GM19193 (cell line): ENCODE results near the gene VIPR1.

Experiments used
- POLR2A ChIP-seq: IDR thresholded peaks from 4 replicates; pipeline ENCODE4 v1.6.1; 2011; ENCODE audit not compliant: insufficient read depth, insufficient read length; ENCODE audit errors: extremely low read depth

VIPR1 gene

GRCh38 chr3:42515391-42515916, 13.0 kb downstream of the VIPR1 start:
- no peak for TF ChIP-seq POLR2A

- no peak for TF ChIP-seq POLR2A
These were observed 13.5 kb downstream of the VIPR1 start for GRCh38 chr3:42515976-42516375.

DNA sequence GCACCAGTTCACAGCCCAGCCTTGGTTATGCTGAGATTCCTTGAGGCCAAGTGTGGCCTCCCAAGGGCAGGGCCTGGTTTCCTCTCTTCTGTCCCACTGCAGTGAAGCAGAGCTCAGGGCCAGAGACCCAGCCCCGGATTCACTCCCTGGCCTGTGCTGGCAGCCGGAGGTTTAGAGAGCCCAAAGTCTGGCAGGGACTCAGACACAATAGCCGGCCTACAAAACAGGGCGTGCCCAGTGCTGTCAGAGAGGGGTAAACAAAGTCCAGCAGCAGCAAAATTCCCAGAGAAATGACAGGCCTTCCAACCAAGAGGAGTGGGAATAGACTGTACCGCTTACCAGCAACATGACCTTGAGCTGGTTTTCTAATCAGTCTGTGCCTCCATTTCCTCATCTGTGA, 14.0 kb downstream of the VIPR1 start:
- TF ChIP-seq POLR2A: no peak

DNA sequence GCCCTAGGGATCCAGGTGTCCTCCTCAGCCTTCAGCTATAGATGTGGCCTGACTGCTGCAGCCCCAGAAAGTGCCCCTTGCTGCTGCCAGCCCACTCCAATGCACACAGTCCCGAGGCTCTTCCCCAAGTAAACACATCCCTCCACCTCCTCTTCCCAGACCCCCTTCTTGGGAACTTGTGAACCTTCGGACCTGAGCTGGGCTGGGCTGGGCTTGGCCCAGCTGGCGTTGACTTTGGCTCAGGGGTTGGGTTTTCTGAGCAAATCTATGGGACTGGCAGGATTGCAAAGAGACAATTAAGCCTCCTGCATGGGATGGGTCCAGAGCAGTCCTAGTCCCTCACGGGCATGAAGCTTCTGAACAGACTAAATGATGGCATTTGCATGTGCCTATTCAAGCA, 14.7 kb downstream of the VIPR1 start:
- no peak for TF ChIP-seq POLR2A

GRCh38 chr3:42518800-42519567, 16.5 kb downstream of the VIPR1 start:
- no peak for TF ChIP-seq POLR2A

- TF ChIP-seq POLR2A: no peak
These were observed 17.1 kb downstream of the VIPR1 start for GRCh38 chr3:42519568-42519962.

GRCh38 chr3:42520336-42520735, 17.9 kb downstream of the VIPR1 start:
- no peak for TF ChIP-seq POLR2A

DNA sequence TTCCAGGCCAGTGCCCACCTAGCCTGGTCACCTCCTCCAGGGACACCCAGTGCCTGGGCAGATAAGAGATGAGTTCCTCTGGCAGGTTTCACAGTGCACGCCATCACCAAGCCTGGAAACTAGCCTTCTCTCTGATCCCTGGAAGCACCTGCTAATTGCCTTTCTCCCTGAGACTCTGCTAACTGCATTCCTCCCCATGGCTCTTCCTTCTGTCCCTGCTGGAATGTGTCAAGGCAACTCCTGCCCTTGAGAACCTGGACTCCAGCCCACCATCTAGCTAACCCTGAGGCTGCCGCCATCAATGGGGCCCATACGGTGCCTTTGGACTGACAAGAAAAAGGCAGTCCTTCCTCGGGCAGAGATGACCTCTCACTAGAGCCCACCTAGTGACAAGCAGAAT, 18.5 kb downstream of the VIPR1 start:
- TF ChIP-seq POLR2A: no peak

GRCh38 chr3:42524751-42525150, 22.3 kb downstream of the VIPR1 start:
- TF ChIP-seq POLR2A: no peak

GRCh38 chr3:42525212-42525611, 22.8 kb downstream of the VIPR1 start:
- no peak for TF ChIP-seq POLR2A

- TF ChIP-seq POLR2A: no peak
These were observed 23.4 kb downstream of the VIPR1 start for GRCh38 chr3:42525736-42526345.

DNA sequence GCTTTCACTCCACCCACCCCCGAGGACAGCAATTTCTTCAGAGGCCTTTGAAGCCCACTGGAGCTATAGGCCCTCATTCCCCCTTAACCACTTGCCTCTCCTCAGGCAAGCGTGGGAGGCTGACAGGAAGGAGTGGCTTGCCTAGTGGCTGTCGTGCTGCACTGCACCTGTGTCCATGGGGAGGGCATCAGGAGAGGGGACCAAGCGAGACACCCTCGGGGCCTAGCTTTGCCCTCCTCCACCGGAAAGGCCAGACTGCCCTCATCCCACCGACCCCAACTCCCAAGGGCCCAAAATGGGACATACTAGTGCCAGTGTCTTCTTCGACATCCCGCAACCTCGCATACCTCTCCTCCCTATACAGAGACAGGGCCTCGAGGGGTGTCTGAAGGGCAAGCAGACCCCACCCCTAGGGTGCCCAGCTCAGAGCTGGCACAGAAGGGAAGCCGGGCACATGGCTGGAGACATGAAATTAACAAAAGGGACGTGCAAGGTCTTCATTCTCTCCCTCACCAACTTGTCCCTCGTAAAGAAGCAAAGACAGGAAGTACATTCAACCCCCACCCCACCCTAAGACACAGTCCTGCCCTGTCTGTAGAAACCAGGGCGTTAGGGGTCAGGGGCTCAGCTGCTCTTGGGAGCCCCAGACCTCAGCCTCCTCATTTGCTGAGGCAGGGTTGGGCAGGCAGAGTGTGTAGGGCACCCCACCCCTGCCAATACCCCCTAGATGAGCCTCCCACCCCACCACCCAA, 24.3 kb downstream of the VIPR1 start:
- no peak for TF ChIP-seq POLR2A

DNA sequence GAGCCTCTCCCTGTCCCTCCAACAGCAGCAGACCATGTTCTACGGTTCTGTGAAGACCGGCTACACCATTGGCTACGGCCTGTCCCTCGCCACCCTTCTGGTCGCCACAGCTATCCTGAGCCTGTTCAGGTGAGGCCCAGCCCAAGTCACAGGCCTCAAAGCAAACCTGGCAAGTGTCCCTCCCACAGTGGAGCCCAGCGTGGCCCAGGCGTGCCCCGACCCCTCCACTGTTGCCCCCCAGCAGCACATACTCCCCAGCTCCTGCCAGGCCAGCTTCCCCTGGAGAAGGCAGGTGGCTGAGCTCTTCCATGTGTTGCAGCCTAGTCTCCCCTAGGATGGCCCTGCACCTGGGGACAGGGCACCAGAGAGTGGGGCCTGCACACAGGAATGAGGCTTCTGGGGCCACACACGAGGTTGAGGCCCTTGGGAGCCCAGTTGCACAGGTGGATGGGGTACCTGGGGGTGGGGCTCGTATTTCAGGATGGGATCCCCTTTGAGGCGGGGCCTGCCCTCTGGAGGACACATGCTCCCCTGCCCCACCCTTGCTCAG, 25.0 kb downstream of the VIPR1 start:
- no peak for TF ChIP-seq POLR2A

- TF ChIP-seq POLR2A: no peak
These were observed 27.0 kb downstream of the VIPR1 start for GRCh38 chr3:42529468-42529867.

DNA sequence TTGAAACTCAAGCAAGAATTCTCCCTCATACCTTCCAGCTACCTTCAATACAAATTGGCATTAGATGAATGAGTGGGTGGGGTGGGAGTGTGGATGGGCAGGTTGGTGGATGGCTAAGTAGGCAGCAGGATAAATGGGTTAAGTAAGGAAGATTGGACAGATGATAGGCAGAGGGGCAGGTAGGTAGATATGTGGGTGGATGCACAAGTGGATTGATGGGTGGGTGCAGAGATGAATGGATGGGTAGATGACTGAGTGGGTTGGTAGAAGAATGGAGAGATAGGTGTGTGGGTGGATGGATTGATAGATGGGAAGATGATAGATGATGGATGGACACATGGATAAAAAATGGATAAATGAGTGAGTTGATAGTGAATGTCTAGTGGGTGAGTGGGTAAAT, 27.6 kb downstream of the VIPR1 start:
- TF ChIP-seq POLR2A: no peak
